Measurements from ENCODE around the gene ZNF662. TPM values are rescaled to one million over a fixed set of nuclear protein-coding genes. Genes with fewer than 3 reads are reported as not detected.
A peak's percentile ranks its signal among the peaks of the same experiment; 100 is the strongest.

The ZNF662 gene
- total and polyA plus RNA-seq, 2 of the 8 experiments (the other 6 are each of a cell fraction or from before 2014, with no cell fraction given) = 0.03 TPM; not detected in 1

- no peaks in the 10 kb centered on the region for H3K79me2 ChIP-seq (ENCODE audit: control insufficient read depth in 1 of 2, insufficient read depth in 2 of 2, low read length in 2 of 2)
- no peak overlapping the region for H2AFZ ChIP-seq (ENCODE audit: low read length)
- no peak overlapping the region for H3K4ac ChIP-seq (replicated peaks; ENCODE audit: insufficient read length, low read depth, low read length)
- DNase-seq (ENCODE audit: low read depth in 1 of 2, low spot score in 2 of 2) (no peak), FAIRE-seq (no peak)
- H4K8ac ChIP-seq (ENCODE audit: extremely low read depth, insufficient read depth, low read length) = no peak overlapping the region
- H3K18ac ChIP-seq (ENCODE audit: extremely low read depth, low read length) = peak overlapping the region; percentile 24; the same call in 1 of the 2 replicates
- H3K56ac ChIP-seq (replicated peaks; ENCODE audit: insufficient read length, low read depth, low read length) = no peak overlapping the region
- H3K9ac ChIP-seq (replicated peaks in 1 of 4; ENCODE audit: extremely low read depth in 1 of 4, low read depth in 3 of 4, low read length in 3 of 4) = no peak overlapping the region
- no peak overlapping the region for H3K14ac ChIP-seq (ENCODE audit: insufficient read length)
- H3K23me2 ChIP-seq (ENCODE audit: low read depth, low read length) = no peaks in the 10 kb centered on the region
- H3K23ac ChIP-seq (ENCODE audit: insufficient read length) = no peak overlapping the region
- CTCF ChIA-PET (ENCODE audit: partially characterized antibody) = no interaction called here
- no peaks in the 10 kb centered on the region for H3K9me3 ChIP-seq (ENCODE audit: insufficient read depth in 2 of 2, low read depth in 1 of 2, low read length in 1 of 2)
- no peak overlapping the region for H2BK20ac ChIP-seq (ENCODE audit: low read length)
- no peak overlapping the region for H2AK5ac ChIP-seq (ENCODE audit: low read depth, low read length)
- H3K79me1 ChIP-seq (ENCODE audit: low read depth, low read length) = no peaks in the 10 kb centered on the region
- no peak overlapping the region for H3K4me3 ChIP-seq (ENCODE audit: extremely low read depth in 1 of 4, insufficient read depth in 2 of 4, low read depth in 3 of 4, low read length in 4 of 4)
- no peak overlapping the region for H3K27ac ChIP-seq (ENCODE audit: low read depth, low read length)
- H3K27me3 ChIP-seq (replicated peaks in 1 of 4; ENCODE audit: control insufficient read depth in 3 of 4, extremely low read depth in 1 of 4, insufficient read depth in 3 of 4, low read length in 3 of 4) = no peaks in the 10 kb centered on the region
- POLR2A ChIA-PET (ENCODE audit: partially characterized antibody) = no interaction called here
- no peak overlapping the region for H2BK120ac ChIP-seq (replicated peaks; ENCODE audit: low read depth, low read length)
- H3K36me3 ChIP-seq (ENCODE audit: control insufficient read depth in 2 of 4, insufficient read depth in 4 of 4, low read length in 3 of 4) = no peaks in the 10 kb centered on the region
- no peak for TF ChIP-seq CHD1 (IDR thresholded peaks at IDR 0.05; ENCODE audit: low read depth, low read length)
- no peaks in the 10 kb centered on the region for H4K20me1 ChIP-seq (replicated peaks in 1 of 2; ENCODE audit: control insufficient read depth in 1 of 2, insufficient read depth in 2 of 2, low read length in 2 of 2)
- H2BK12ac ChIP-seq (ENCODE audit: low read depth, low read length) = no peak overlapping the region
- H2BK15ac ChIP-seq (ENCODE audit: low read length) = no peak overlapping the region
- H2BK5ac ChIP-seq (ENCODE audit: low read depth, low read length) = no peak overlapping the region
- no peak overlapping the region for H4K5ac ChIP-seq (ENCODE audit: insufficient read length, low read depth, low read length)
- H4K91ac ChIP-seq (replicated peaks; ENCODE audit: insufficient read length, low read length) = no peak overlapping the region
- peaks cover 0 to 9% (median 5%) of the 10 kb centered on the region in 4 experiments; a peak in 5 of 7 replicates for H3K4me1 ChIP-seq (replicated peaks in 1 of 4; ENCODE audit: control insufficient read depth in 3 of 4, insufficient read depth in 4 of 4, low read length in 3 of 4)
- H3K4me2 ChIP-seq (ENCODE audit: insufficient read depth in 1 of 2, low read depth in 2 of 2, low read length in 2 of 2) = no peak overlapping the region
Measured at GRCh38 chr3:42895580-42895868, 10.4 kb upstream of the ZNF662 start.
